A549 treated with AZD9567 at 1 μM for 4 hours (cell line): ENCODE measurements around the gene GRAMD2B. TPM values are rescaled to one million over a fixed set of nuclear protein-coding genes. Genes with fewer than 3 reads are reported as not detected.

Experiments
- total RNA-seq: library from RNA; stranded (reverse); fragments of 200-300 nt; extraction: Qiagen RNA extraction; gene quantifications from 5 replicates; pipeline ENCODE4 v1.2.3, GENCODE V29; 2022; ENCODE audit not compliant: insufficient read depth

The GRAMD2B gene, protein sequence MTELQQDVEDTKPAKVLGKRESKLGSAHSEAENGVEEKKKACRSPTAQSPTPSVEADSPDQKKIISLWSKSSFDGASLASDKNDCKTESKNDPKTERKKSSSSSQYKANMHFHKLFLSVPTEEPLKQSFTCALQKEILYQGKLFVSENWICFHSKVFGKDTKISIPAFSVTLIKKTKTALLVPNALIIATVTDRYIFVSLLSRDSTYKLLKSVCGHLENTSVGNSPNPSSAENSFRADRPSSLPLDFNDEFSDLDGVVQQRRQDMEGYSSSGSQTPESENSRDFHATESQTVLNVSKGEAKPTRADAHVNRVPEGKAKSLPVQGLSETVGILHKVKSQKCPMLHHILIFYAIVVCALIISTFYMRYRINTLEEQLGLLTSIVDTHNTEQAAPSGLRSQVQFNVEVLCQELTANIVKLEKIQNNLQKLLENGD
- 0.77 to 1.1 TPM (median 0.80 TPM) in 4 of 5 replicates, not detected in the other for total RNA-seq

DNA sequence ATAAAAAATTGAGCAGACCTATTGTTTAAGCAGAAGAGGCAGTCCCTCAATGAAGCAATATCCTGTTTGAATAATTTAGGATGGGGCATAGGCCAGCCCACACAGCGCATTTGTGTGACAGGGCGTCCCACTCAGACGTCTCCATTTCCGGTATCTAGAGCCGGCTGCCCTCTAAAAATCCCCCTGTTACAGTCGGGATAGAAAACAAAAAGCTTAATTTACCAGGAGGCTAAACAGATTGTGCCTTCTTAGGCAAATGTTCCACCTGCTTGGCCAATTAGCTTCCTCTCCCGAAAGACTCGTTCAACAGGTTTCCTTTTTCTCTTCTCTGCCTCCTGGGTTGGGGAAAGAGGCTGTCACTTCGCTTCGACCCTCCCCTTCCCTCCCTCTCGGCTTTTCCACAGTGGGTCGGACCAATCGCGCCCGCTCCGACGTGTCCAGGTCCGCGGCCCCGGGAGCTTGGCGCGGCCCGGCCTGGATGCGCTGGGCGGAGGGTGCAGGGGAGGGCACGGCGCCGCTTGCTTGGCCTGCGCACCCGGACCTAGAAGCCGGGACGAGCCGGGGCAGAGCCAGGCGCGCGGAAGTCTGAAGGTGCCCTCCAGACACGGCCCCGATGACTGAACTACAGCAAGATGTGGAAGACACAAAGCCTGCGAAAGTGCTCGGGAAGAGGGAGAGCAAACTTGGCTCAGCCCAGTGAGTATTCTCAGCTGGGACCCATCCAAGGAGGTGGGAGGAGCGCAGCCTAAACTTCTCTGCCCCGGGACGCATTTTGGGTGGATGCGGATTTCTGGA is at the start of gene GRAMD2B:
Gene GRAMD2B, plus strand, starts transcription at position 416 of the 795 bp plus-strand sequence. Its CDS starts 198 bp downstream, at position 614.

Other genes with a start within 250 kb of the GRAMD2B start
- gene ALDH7A1, start 171.8 kb downstream of the GRAMD2B start, total RNA-seq: 72.4 to 85.0 TPM (median 76.5 TPM) in 5 replicates
- gene PHAX, start 177.5 kb downstream of the GRAMD2B start, total RNA-seq: 48.8 to 55.3 TPM (median 51.8 TPM) in 5 replicates